Ovary (tissue), 9 donors: Measurements from ENCODE around the gene FOXK2. TPM values are rescaled to one million over a fixed set of nuclear protein-coding genes. Genes with fewer than 3 reads are reported as not detected.

Source experiments
- DNase-seq, 5 donors: peaks; one replicate each; pipeline ENCODE4 v3.0.0-alpha.2; 2019 to 2020
- H3K27ac ChIP-seq, 2 donors: fragments of 200-600 bp; one replicate each; pipeline versions ENCODE4 v1.5.1 to v1.8.0; 2019 to 2022
- H3K27me3 ChIP-seq: fragments of 200-600 bp; one replicate; pipeline ENCODE4 v1.8.0; 2022
- H3K36me3 ChIP-seq: fragments of 200-600 bp; sonication (generic); one replicate; pipeline ENCODE4 v1.5.1; 2019
- H3K4me1 ChIP-seq: one replicate; pipeline ENCODE4 v1.8.1; 2013; ENCODE audit warnings: mild to moderate bottlenecking, moderate library complexity; ENCODE audit not compliant: insufficient read depth
- H3K4me3 ChIP-seq: fragments of 200-600 bp; sonication (generic); one replicate; pipeline ENCODE4 v1.5.1; 2017
- H3K9me3 ChIP-seq, 2 donors: fragments of 200-600 bp in 1 of 2; sonication (generic) in 1 of 2; one replicate each; pipeline versions ENCODE4 v1.5.1 to v1.8.1; 2013 to 2019; ENCODE audit warnings: mild to moderate bottlenecking in 1 of 2, moderate library complexity in 1 of 2
- CTCF ChIP-seq, 3 donors: fragments of 450-650 bp in 2 of 3; fragments of 200-600 bp in 1 of 3; IDR thresholded peaks; one replicate each; pipeline versions ENCODE4 v1.5.1 to v1.8.0; 2016 to 2022; ENCODE audit warnings: antibody characterized with exemption in 3 of 3, mild to moderate bottlenecking in 1 of 3
- EP300 ChIP-seq: sonication (generic); formaldehyde crosslinking; IDR thresholded peaks from one replicate; pipeline ENCODE4 v1.6.1; 2017; ENCODE audit warnings: antibody characterized with exemption
- POLR2A ChIP-seq: fragments of 450-650 bp; IDR thresholded peaks from one replicate; pipeline ENCODE4 v1.6.1; 2017; ENCODE audit warnings: antibody characterized with exemption, mild to moderate bottlenecking, moderate library complexity
- WGBS, 3 donors: extraction: QIAGEN DNeasy Blood & Tissue Kit in 1 of 3; methylation state at CpG; one replicate each; pipeline versions ENCODE4 v1.1.5 to v1.1.7; 2013 to 2017; 5-methylcytosine and 5-hydroxymethylcytosine counted together
- intact Hi-C, 4 donors: fragments of 100-400 bp; cut with DNase I; formaldehyde crosslinking; loops; one replicate each; pipeline versions ENCODE4 v1.11.0 to v1.15.1; 2022 to 2023
- polyA plus RNA-seq, 2 donors: library from polyadenylated mRNA; stranded (reverse); fragments of 200-250 nt in 1 of 2; fragments of 350-450 nt in 1 of 2; fragmentation: Illumina TruSeq in 1 of 2; extraction: RNeasy Lipid Tissue Mini Kit (QIAGEN cat#74804) in 1 of 2; gene quantifications; one replicate each; pipeline ENCODE4 v1.2.3, GENCODE V29; 2013 to 2014
- total RNA-seq, 7 donors: library from RNA; depleted of rRNA in 2 of 7; stranded (reverse); fragments of >200 nt in 2 of 7; fragmentation: NEBNext Ultra II Directional in 3 of 7; extraction: Animal tissue kit (Norgen Biotek cat#: 25700) in 3 of 7; gene quantifications; one replicate each; pipeline versions ENCODE4 v1.1.0 to v1.2.4, GENCODE V29; 2016 to 2023
- donor health status: DM: no; HTN: no; CAD: no; lungs with moderate emphysema.
- donor health status: DM: no; HTN: no; CAD: no.
- donor health status: Bipolar disorder and iron deficiency.
- donor health status: DM: yes; HTN: yes; CAD: no.
- donor health status: DM: no; HTN: no; CAD: no.
- donor health status: DM: yes; HTN: yes; CAD: no.

Gene FOXK2
- total and polyA plus RNA-seq, 9 donors, result 19.1 to 67.6 (median 43.0) TPM

- no peaks in the 10 kb centered on the region for H3K9me3 ChIP-seq
- H3K4me1 ChIP-seq, result no peaks in the 10 kb centered on the region
- no peak overlapping the region for H3K4me3 ChIP-seq
- WGBS, 3 donors, result 72 to 90% (median 86%) methylated on average over 9 of the region's 9 CpGs
- no peaks in the 10 kb centered on the region for H3K36me3 ChIP-seq
- TF ChIP-seq POLR2A (no peak), CTCF (IDR thresholded peaks at IDR 0.05) (no peak), EP300 (no peak)
- intact Hi-C loops, result no loop called here
- H3K27ac ChIP-seq, result peak overlapping the region in 1 of 2 donors; percentile 41
- no peaks in the 10 kb centered on the region for H3K27me3 ChIP-seq
- no peak for DNase-seq
Observed at GRCh38 chr17:82483836-82484235, 35.7 kb upstream of the FOXK2 start.

GRCh38 chr17:82486231-82487094 lies 33.1 kb upstream of the FOXK2 start:
- H3K27me3 ChIP-seq, result no peaks in the 10 kb centered on the region
- WGBS, 3 donors, result 33 to 55% (median 39%) methylated on average over 13 of the region's 13 CpGs
- no peak overlapping the region for H3K4me3 ChIP-seq
- H3K9me3 ChIP-seq, result no peaks in the 10 kb centered on the region
- H3K27ac ChIP-seq, result peak overlapping the region; percentile 11 to 42
- H3K36me3 ChIP-seq, result no peaks in the 10 kb centered on the region
- H3K4me1 ChIP-seq, result no peaks in the 10 kb centered on the region
- intact Hi-C loops, result no loop called here
- DNase-seq, result peak in 4 of 5 donors; percentile 44 to 79 (median 66)
- TF ChIP-seq POLR2A (no peak), EP300 (no peak), CTCF (IDR thresholded peaks at IDR 0.05) (no peak)

GRCh38 chr17:82487910-82488309 lies 31.6 kb upstream of the FOXK2 start:
- DNase-seq, result peak in 3 of 5 donors; percentile 39 to 65 (median 41)
- no peaks in the 10 kb centered on the region for H3K9me3 ChIP-seq
- TF ChIP-seq CTCF (IDR thresholded peaks at IDR 0.05) (no peak), EP300 (no peak), POLR2A (no peak)
- WGBS, 3 donors, result 53 to 70% (median 53%) methylated on average over 14 of the region's 14 CpGs
- no peak overlapping the region for H3K27ac ChIP-seq
- H3K4me3 ChIP-seq, result no peak overlapping the region
- intact Hi-C loops, result no loop called here
- H3K4me1 ChIP-seq, result no peaks in the 10 kb centered on the region
- no peaks in the 10 kb centered on the region for H3K36me3 ChIP-seq
- no peaks in the 10 kb centered on the region for H3K27me3 ChIP-seq

- Histone ChIP-seq H3K27ac (no peak overlapping the region), H3K4me3 (no peak overlapping the region), H3K9me3 (no peaks in the 10 kb centered on the region), H3K36me3 (no peaks in the 10 kb centered on the region), H3K27me3 (no peaks in the 10 kb centered on the region), H3K4me1 (no peaks in the 10 kb centered on the region)
- DNase-seq, result no peak
- intact Hi-C loops, result no loop called here
- no peak for TF ChIP-seq EP300
- no peak for TF ChIP-seq CTCF (IDR thresholded peaks at IDR 0.05)
- no peak for TF ChIP-seq POLR2A
- WGBS, 3 donors, result 64 to 72% (median 70%) methylated on average over 8 of the region's 8 CpGs
Observed at GRCh38 chr17:82489117-82489516, 30.4 kb upstream of the FOXK2 start.
